ENCODE results near the gene COA6.

COA6 gene

GRCh38 chr1:234433563-234434285, 60.5 kb downstream of the COA6 start:
- H3K27ac ChIP-seq = no peak overlapping the region
- no peak for TF ChIP-seq ZFX (IDR thresholded peaks at IDR 0.05)
- no peak for TF ChIP-seq CTCF (conservative IDR thresholded peaks at IDR 0.05)
